Measurements from ENCODE around the gene SCYGR4. TPM values are rescaled to one million over a fixed set of nuclear protein-coding genes. Genes with fewer than 3 reads are reported as not detected.
"Not testable (repeated sequence)": the region's sequence is repeated elsewhere in the genome, so short reads cannot be mapped to it uniquely, and the experiment has no call there.

Gene SCYGR4
- total RNA-seq, 1 donor from 2014 or later: not detected

DNA sequence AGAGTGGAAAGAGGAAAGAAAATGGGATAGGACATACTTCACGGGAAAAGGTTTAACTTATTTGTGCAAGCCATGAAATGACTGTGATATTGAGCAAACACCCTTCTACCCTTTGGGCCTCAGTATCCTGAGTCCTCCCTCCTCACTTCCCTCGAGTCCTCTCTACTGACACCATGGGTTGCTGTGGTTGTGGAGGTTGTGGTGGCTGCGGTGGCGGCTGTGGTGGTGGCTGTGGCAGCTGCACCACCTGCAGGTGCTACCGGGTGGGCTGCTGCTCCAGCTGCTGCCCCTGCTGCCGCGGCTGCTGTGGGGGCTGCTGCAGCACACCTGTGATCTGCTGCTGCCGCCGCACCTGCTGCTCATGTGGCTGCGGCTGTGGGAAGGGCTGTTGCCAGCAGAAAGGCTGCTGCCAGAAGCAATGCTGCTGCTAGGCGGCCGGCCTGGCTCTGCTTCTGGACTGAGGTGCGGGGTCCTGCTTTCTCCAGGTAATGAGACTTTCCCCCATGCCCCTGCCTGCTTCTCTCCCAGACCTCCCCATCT, 49.4 kb downstream of the SCYGR4 start, which contains the start of gene SCYGR5:
Gene SCYGR5, plus strand, starts transcription at position 174 of the 540 bp plus-strand sequence. Its CDS starts 0 bp downstream, at position 174.
- DNase-seq: not testable (repeated sequence)

Other genes with a start within 250 kb of the SCYGR4 start
- not detected for gene TM4SF20, start 238.2 kb upstream of the SCYGR4 start, total RNA-seq
- gene SCYGR1, start 229.5 kb upstream of the SCYGR4 start, total RNA-seq: not detected
- 35.9 TPM for gene AGFG1, start 145.3 kb upstream of the SCYGR4 start, total RNA-seq
- not detected for gene SCYGR2, start 18.6 kb upstream of the SCYGR4 start, total RNA-seq
- not detected for gene SCYGR3, start 2.7 kb upstream of the SCYGR4 start, total RNA-seq
- not detected for gene SCYGR5, start 49.3 kb downstream of the SCYGR4 start, total RNA-seq
- 5.3 TPM for gene SLC19A3, start 100.5 kb downstream of the SCYGR4 start, total RNA-seq
- gene SCYGR6, start 107.3 kb downstream of the SCYGR4 start, total RNA-seq: not detected
- gene SCYGR7, start 110.8 kb downstream of the SCYGR4 start, total RNA-seq: not detected
- not detected for gene SCYGR8, start 128.4 kb downstream of the SCYGR4 start, total RNA-seq
- not detected for gene CCL20, start 196.3 kb downstream of the SCYGR4 start, total RNA-seq

All from tongue (tissue), 2 donors.